GM12878 (cell line): ENCODE results near the gene BTBD1.

Source experiments
- BCL11A ChIP-seq: IDR thresholded peaks from 2 replicates; pipeline ENCODE4 v1.6.1; 2011; ENCODE audit warnings: low read depth, low read length
- CEBPB ChIP-seq, 2 experiments: fragments of 150-350 bp in 1 of 2; IDR thresholded peaks; 2 replicates each; pipeline ENCODE4 v1.6.1; 2012 to 2014; ENCODE audit warnings: low read depth in 2 of 2, low read length in 2 of 2, borderline replicate concordance in 1 of 2, inconsistent platforms in 1 of 2
- CTCF ChIP-seq, 3 experiments: IDR thresholded peaks in 2 of 3; conservative IDR thresholded peaks in 1 of 3; 2 replicates each; pipeline ENCODE4 v1.5.1; 2011; ENCODE audit warnings: low read depth in 3 of 3, low read length in 3 of 3, mild to moderate bottlenecking in 3 of 3, control low read depth in 2 of 3, moderate library complexity in 2 of 3, inconsistent platforms in 1 of 3, mixed read lengths in 1 of 3; ENCODE audit not compliant: control insufficient read depth in 2 of 3, insufficient read depth in 1 of 3; ENCODE audit errors: extremely low read depth in 1 of 3
- EP300 ChIP-seq, 2 experiments: fragments of 150-350 bp in 1 of 2; IDR thresholded peaks; 2 replicates each; pipeline ENCODE4 v1.6.1; 2011 to 2012; ENCODE audit warnings: low read depth in 2 of 2, low read length in 2 of 2, borderline replicate concordance in 1 of 2, improper control_type of control experiment in 1 of 2, inconsistent platforms in 1 of 2; ENCODE audit not compliant: control insufficient read depth in 1 of 2
- ETV6 ChIP-seq, 2 experiments: fragments of 450-650 bp in 1 of 2; IDR thresholded peaks in 1 of 2; conservative IDR thresholded peaks in 1 of 2; 2 replicates each; pipeline ENCODE4 v1.6.1; 2014; ENCODE audit warnings: antibody characterized with exemption in 1 of 2, borderline replicate concordance in 1 of 2, low read depth in 1 of 2, mild to moderate bottlenecking in 1 of 2, moderate library complexity in 1 of 2
- FOS ChIP-seq: IDR thresholded peaks from 3 replicates; pipeline ENCODE4 v1.6.1; 2011; ENCODE audit warnings: borderline replicate concordance; ENCODE audit not compliant: insufficient read length; ENCODE audit errors: extremely low read depth
- IRF3 ChIP-seq: fragments of 450-650 bp; IDR thresholded peaks from 2 replicates; pipeline ENCODE4 v1.6.1; 2014; ENCODE audit warnings: mild to moderate bottlenecking
- MTA2 ChIP-seq: fragments of 450-650 bp; IDR thresholded peaks from 2 replicates; pipeline ENCODE4 v1.6.1; 2016; ENCODE audit warnings: low read depth, mild to moderate bottlenecking, moderate library complexity
- PAX5 ChIP-seq: IDR thresholded peaks from 2 replicates; pipeline ENCODE4 v1.6.1; 2011; ENCODE audit warnings: low read depth, low read length, borderline replicate concordance
- RFX5 ChIP-seq: IDR thresholded peaks from 2 replicates; pipeline ENCODE4 v1.6.1; 2011; ENCODE audit warnings: low read depth, low read length, improper control_type of control experiment
- TARDBP ChIP-seq: IDR thresholded peaks from 2 replicates; pipeline ENCODE4 v1.6.1; 2016; ENCODE audit warnings: borderline replicate concordance
- TF ChIP-seq, protein P1 (sequence below): IDR thresholded peaks from 2 replicates; pipeline ENCODE4 v1.6.1; 2012; ENCODE audit warnings: improper control_type of control experiment, low read depth, low read length; ENCODE audit not compliant: insufficient replicate concordance

GRCh38 chr15:82972990-82973389, 94.1 kb downstream of the BTBD1 start:
- TF ChIP-seq MTA2 (no peak), TARDBP (no peak), ETV6 (conservative IDR thresholded peaks at IDR 0.05 in 1 of 2, IDR thresholded peaks at IDR 0.05 in 1 of 2; ENCODE audit: borderline replicate concordance in 1 of 2, low read depth in 1 of 2) (no peak), CTCF (IDR thresholded peaks at IDR 0.05 in 2 of 3, conservative IDR thresholded peaks at IDR 0.05 in 1 of 3; ENCODE audit: control insufficient read depth in 2 of 3, extremely low read depth in 1 of 3, insufficient read depth in 1 of 3, low read depth in 3 of 3, low read length in 3 of 3) (no peak), EP300 (IDR thresholded peaks at IDR 0.05; ENCODE audit: borderline replicate concordance in 1 of 2, control insufficient read depth in 1 of 2, low read depth in 2 of 2, low read length in 2 of 2) (no peak), FOS (no peak), BCL11A (no peak), IRF3 (no peak), CEBPB (IDR thresholded peaks at IDR 0.05; ENCODE audit: borderline replicate concordance in 1 of 2, low read depth in 2 of 2, low read length in 2 of 2) (no peak), PAX5 (no peak), RFX5 (no peak)
- TF ChIP-seq, protein P1, sequence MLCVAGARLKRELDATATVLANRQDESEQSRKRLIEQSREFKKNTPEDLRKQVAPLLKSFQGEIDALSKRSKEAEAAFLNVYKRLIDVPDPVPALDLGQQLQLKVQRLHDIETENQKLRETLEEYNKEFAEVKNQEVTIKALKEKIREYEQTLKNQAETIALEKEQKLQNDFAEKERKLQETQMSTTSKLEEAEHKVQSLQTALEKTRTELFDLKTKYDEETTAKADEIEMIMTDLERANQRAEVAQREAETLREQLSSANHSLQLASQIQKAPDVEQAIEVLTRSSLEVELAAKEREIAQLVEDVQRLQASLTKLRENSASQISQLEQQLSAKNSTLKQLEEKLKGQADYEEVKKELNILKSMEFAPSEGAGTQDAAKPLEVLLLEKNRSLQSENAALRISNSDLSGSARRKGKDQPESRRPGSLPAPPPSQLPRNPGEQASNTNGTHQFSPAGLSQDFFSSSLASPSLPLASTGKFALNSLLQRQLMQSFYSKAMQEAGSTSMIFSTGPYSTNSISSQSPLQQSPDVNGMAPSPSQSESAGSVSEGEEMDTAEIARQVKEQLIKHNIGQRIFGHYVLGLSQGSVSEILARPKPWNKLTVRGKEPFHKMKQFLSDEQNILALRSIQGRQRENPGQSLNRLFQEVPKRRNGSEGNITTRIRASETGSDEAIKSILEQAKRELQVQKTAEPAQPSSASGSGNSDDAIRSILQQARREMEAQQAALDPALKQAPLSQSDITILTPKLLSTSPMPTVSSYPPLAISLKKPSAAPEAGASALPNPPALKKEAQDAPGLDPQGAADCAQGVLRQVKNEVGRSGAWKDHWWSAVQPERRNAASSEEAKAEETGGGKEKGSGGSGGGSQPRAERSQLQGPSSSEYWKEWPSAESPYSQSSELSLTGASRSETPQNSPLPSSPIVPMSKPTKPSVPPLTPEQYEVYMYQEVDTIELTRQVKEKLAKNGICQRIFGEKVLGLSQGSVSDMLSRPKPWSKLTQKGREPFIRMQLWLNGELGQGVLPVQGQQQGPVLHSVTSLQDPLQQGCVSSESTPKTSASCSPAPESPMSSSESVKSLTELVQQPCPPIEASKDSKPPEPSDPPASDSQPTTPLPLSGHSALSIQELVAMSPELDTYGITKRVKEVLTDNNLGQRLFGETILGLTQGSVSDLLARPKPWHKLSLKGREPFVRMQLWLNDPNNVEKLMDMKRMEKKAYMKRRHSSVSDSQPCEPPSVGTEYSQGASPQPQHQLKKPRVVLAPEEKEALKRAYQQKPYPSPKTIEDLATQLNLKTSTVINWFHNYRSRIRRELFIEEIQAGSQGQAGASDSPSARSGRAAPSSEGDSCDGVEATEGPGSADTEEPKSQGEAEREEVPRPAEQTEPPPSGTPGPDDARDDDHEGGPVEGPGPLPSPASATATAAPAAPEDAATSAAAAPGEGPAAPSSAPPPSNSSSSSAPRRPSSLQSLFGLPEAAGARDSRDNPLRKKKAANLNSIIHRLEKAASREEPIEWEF, result no peak
